Neural cell (in vitro differentiated cells): Measurements from ENCODE around the gene ZNF445. TPM values are rescaled to one million over a fixed set of nuclear protein-coding genes. Genes with fewer than 3 reads are reported as not detected.
"Not testable (repeated sequence)": the region's sequence is repeated elsewhere in the genome, so short reads cannot be mapped to it uniquely, and the experiment has no call there.

Experiments used
- H2AFZ ChIP-seq: fragments of 200-600, 300-800 bp; sonication (generic), shearing (Covaris generic); 2 replicates; pipeline ENCODE4 v1.6.0; 2014; ENCODE audit warnings: low read depth, mild to moderate bottlenecking, antibody characterized with exemption, low read length, moderate library complexity
- H3F3A ChIP-seq: fragments of 200-600 bp; shearing (Covaris generic); 2 replicates; pipeline ENCODE4 v1.6.1; 2016; ENCODE audit warnings: mild to moderate bottlenecking, moderate library complexity, mixed read lengths, antibody characterized with exemption, low read length; ENCODE audit not compliant: insufficient read depth, poor library complexity, severe bottlenecking
- H3K27ac ChIP-seq: fragments of 200-600, 300-800 bp; sonication (generic), shearing (Covaris generic); 2 replicates; pipeline ENCODE4 v1.5.1; 2014; ENCODE audit warnings: mild to moderate bottlenecking, low read length, moderate library complexity
- H3K27me3 ChIP-seq: fragments of 300-800, 200-600 bp; sonication (generic), shearing (Covaris generic); 2 replicates; pipeline ENCODE4 v1.6.0; 2014; ENCODE audit warnings: mild to moderate bottlenecking, low read depth, low read length, moderate library complexity; ENCODE audit not compliant: insufficient read depth
- H3K36me3 ChIP-seq: fragments of 300-800, 200-600 bp; sonication (generic), shearing (Covaris generic); 2 replicates; pipeline ENCODE4 v1.5.1; 2014; ENCODE audit warnings: mild to moderate bottlenecking, antibody characterized with exemption, low read length, moderate library complexity; ENCODE audit not compliant: insufficient read depth
- H3K4me2 ChIP-seq: fragments of 300-800, 200-600 bp; sonication (generic), shearing (Covaris generic); 2 replicates; pipeline ENCODE4 v1.6.0; 2014; ENCODE audit warnings: mild to moderate bottlenecking, low read length
- H3K4me3 ChIP-seq: fragments of 300-800, 200-600 bp; sonication (generic), shearing (Covaris generic); 2 replicates; pipeline ENCODE4 v1.5.1; 2014; ENCODE audit warnings: mild to moderate bottlenecking, low read length, moderate library complexity
- H3K79me2 ChIP-seq: fragments of 200-600 bp; shearing (Covaris generic); replicated peaks from 2 replicates; pipeline ENCODE4 v1.6.0; 2014; ENCODE audit warnings: mild to moderate bottlenecking, low read length, moderate library complexity; ENCODE audit not compliant: insufficient read depth
- H3K9ac ChIP-seq: fragments of 300-800, 200-600 bp; sonication (generic), shearing (Covaris generic); 2 replicates; pipeline ENCODE4 v1.6.1; 2016; ENCODE audit warnings: mild to moderate bottlenecking, low read length, mixed read lengths
- H3K9me2 ChIP-seq: fragments of 200-600 bp; shearing (Covaris generic); 2 replicates; pipeline ENCODE4 v1.6.1; 2016; ENCODE audit warnings: mild to moderate bottlenecking, low read length, mixed read lengths; ENCODE audit not compliant: insufficient read depth
- H3K9me3 ChIP-seq: fragments of 200-600, 300-800 bp; sonication (generic), shearing (Covaris generic); 2 replicates; pipeline ENCODE4 v1.6.1; 2016; ENCODE audit warnings: mild to moderate bottlenecking, mixed run types, low read length, moderate library complexity, mixed read lengths
- H4K20me1 ChIP-seq: fragments of 200-600 bp; shearing (Covaris generic); 2 replicates; pipeline ENCODE4 v1.6.1; 2016; ENCODE audit warnings: mild to moderate bottlenecking, mixed run types; ENCODE audit not compliant: insufficient read depth
- EP300 ChIP-seq: fragments of 450-650 bp; conservative IDR thresholded peaks from 2 replicates; pipeline ENCODE4 v1.6.1; 2014; ENCODE audit warnings: antibody characterized with exemption, mild to moderate bottlenecking, moderate library complexity; ENCODE audit not compliant: poor library complexity, severe bottlenecking
- EZH2 ChIP-seq: fragments of 200-600, 300-800 bp; shearing (Covaris generic), sonication (generic); IDR thresholded peaks from 2 replicates; pipeline ENCODE4 v1.6.1; 2014; ENCODE audit warnings: antibody characterized with exemption, low read length, borderline replicate concordance, mild to moderate bottlenecking; ENCODE audit not compliant: insufficient read depth, poor library complexity, severe bottlenecking
- MXI1 ChIP-seq: fragments of 450-650 bp; conservative IDR thresholded peaks from 2 replicates; pipeline ENCODE4 v1.6.1; 2014; ENCODE audit warnings: antibody characterized with exemption, mild to moderate bottlenecking; ENCODE audit not compliant: poor library complexity, severe bottlenecking
- POLR2AphosphoS5 ChIP-seq: IDR thresholded peaks from 2 replicates; pipeline ENCODE4 v1.6.1; 2012
- RAD21 ChIP-seq: fragments of 450-650 bp; conservative IDR thresholded peaks from 2 replicates; pipeline ENCODE4 v1.6.1; 2014; ENCODE audit warnings: antibody characterized with exemption, mild to moderate bottlenecking, moderate library complexity
- SMC3 ChIP-seq: fragments of 450-650 bp; conservative IDR thresholded peaks from 2 replicates; pipeline ENCODE4 v1.6.1; 2014; ENCODE audit warnings: antibody characterized with exemption, mild to moderate bottlenecking, moderate library complexity; ENCODE audit not compliant: poor library complexity
- TAF1 ChIP-seq: IDR thresholded peaks from 2 replicates; pipeline ENCODE4 v1.6.1; 2012; ENCODE audit warnings: low read depth
- polyA plus RNA-seq: library from polyadenylated mRNA; depleted of rRNA; stranded (reverse); fragments of >200 nt; gene quantifications from 2 replicates; pipeline ENCODE4 v1.2.3, GENCODE V29; 2014
- TF ChIP-seq, protein P1 (sequence below): fragments of 450-650 bp; IDR thresholded peaks from 2 replicates; pipeline ENCODE4 v1.5.1; 2014; ENCODE audit warnings: antibody characterized with exemption, mild to moderate bottlenecking, moderate library complexity; ENCODE audit not compliant: poor library complexity, severe bottlenecking
- TF ChIP-seq, protein P2 (sequence below): IDR thresholded peaks from 2 replicates; pipeline ENCODE4 v1.6.1; 2012; ENCODE audit warnings: borderline replicate concordance

ZNF445 gene
- polyA plus RNA-seq, 1 donor from 2014 or later, result 15.8 TPM

DNA sequence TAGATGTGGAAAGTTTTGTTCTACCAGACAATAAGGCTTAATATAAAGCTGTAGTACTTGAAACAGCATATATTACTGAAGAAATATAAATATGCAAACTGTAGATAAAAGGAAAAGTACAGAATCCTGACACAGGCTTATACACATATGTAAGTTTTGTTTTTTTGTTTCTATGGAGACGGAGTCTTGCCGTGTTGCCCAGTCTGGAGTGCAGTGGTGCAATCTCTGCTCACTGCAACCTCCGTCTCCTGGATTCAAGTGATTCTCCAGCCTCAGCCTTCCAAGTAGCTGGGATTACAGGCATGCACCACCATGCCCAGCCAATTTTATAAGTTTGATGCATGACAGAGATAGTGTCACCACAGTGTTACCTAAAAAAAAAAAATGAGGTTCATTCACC lies 29.1 kb upstream of the ZNF445 start:
- no peak overlapping the region for H3K27ac ChIP-seq
- TF ChIP-seq EP300 (no peak), SMC3 (no peak), MXI1 (no peak), POLR2AphosphoS5 (no peak), EZH2 (no peak), TAF1 (no peak), RAD21 (no peak)
- TF ChIP-seq, protein P1, sequence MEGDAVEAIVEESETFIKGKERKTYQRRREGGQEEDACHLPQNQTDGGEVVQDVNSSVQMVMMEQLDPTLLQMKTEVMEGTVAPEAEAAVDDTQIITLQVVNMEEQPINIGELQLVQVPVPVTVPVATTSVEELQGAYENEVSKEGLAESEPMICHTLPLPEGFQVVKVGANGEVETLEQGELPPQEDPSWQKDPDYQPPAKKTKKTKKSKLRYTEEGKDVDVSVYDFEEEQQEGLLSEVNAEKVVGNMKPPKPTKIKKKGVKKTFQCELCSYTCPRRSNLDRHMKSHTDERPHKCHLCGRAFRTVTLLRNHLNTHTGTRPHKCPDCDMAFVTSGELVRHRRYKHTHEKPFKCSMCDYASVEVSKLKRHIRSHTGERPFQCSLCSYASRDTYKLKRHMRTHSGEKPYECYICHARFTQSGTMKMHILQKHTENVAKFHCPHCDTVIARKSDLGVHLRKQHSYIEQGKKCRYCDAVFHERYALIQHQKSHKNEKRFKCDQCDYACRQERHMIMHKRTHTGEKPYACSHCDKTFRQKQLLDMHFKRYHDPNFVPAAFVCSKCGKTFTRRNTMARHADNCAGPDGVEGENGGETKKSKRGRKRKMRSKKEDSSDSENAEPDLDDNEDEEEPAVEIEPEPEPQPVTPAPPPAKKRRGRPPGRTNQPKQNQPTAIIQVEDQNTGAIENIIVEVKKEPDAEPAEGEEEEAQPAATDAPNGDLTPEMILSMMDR, result no peak
- TF ChIP-seq, protein P2, sequence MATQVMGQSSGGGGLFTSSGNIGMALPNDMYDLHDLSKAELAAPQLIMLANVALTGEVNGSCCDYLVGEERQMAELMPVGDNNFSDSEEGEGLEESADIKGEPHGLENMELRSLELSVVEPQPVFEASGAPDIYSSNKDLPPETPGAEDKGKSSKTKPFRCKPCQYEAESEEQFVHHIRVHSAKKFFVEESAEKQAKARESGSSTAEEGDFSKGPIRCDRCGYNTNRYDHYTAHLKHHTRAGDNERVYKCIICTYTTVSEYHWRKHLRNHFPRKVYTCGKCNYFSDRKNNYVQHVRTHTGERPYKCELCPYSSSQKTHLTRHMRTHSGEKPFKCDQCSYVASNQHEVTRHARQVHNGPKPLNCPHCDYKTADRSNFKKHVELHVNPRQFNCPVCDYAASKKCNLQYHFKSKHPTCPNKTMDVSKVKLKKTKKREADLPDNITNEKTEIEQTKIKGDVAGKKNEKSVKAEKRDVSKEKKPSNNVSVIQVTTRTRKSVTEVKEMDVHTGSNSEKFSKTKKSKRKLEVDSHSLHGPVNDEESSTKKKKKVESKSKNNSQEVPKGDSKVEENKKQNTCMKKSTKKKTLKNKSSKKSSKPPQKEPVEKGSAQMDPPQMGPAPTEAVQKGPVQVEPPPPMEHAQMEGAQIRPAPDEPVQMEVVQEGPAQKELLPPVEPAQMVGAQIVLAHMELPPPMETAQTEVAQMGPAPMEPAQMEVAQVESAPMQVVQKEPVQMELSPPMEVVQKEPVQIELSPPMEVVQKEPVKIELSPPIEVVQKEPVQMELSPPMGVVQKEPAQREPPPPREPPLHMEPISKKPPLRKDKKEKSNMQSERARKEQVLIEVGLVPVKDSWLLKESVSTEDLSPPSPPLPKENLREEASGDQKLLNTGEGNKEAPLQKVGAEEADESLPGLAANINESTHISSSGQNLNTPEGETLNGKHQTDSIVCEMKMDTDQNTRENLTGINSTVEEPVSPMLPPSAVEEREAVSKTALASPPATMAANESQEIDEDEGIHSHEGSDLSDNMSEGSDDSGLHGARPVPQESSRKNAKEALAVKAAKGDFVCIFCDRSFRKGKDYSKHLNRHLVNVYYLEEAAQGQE, result no peak
- H4K20me1 ChIP-seq, result no peaks in the 10 kb centered on the region
- no peak overlapping the region for H3K9ac ChIP-seq
- H3F3A ChIP-seq, result no peaks in the 10 kb centered on the region
- no peak overlapping the region for H3K4me3 ChIP-seq
- H3K79me2 ChIP-seq, result peaks cover 71% of the 10 kb centered on the region
- no peaks in the 10 kb centered on the region for H3K27me3 ChIP-seq
- no peak overlapping the region for H2AFZ ChIP-seq
- H3K9me2 ChIP-seq, result no peaks in the 10 kb centered on the region
- H3K36me3 ChIP-seq, result peaks cover 11% of the 10 kb centered on the region
- H3K9me3 ChIP-seq, result peaks cover 9% of the 10 kb centered on the region
- H3K4me2 ChIP-seq, result no peak overlapping the region

DNA sequence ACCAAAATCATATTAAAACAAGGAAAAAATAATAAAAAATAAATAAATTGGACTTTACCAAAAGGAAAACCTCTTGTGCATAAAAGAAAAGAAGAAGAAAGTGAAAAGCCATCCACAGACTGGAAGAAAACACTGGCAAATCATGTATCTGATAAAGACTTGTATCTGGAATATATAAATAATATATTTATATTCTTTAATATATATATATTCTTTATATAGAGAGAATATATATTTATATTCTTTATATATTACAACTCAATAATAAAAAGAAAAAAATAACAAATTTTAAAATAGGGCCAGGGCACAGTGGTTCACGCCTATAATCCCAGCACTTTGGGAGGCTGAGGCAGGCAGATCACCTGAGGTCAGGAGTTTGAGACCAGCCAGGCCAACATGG lies 27.1 kb upstream of the ZNF445 start:
- no peaks in the 10 kb centered on the region for H4K20me1 ChIP-seq
- no peak overlapping the region for H3K4me3 ChIP-seq
- no peaks in the 10 kb centered on the region for H3F3A ChIP-seq
- TF ChIP-seq, protein P2, result no peak
- TF ChIP-seq POLR2AphosphoS5, result no peak
- TF ChIP-seq EZH2, result no peak
- TF ChIP-seq RAD21, result no peak
- peaks cover 64% of the 10 kb centered on the region for H3K79me2 ChIP-seq
- no peak overlapping the region for H2AFZ ChIP-seq
- peaks cover 19% of the 10 kb centered on the region for H3K9me3 ChIP-seq
- no peak overlapping the region for H3K9ac ChIP-seq
- H3K9me2 ChIP-seq, result no peaks in the 10 kb centered on the region
- no peak overlapping the region for H3K4me2 ChIP-seq
- no peaks in the 10 kb centered on the region for H3K27me3 ChIP-seq
- no peak overlapping the region for H3K27ac ChIP-seq
- H3K36me3 ChIP-seq, result peaks cover 23% of the 10 kb centered on the region

DNA sequence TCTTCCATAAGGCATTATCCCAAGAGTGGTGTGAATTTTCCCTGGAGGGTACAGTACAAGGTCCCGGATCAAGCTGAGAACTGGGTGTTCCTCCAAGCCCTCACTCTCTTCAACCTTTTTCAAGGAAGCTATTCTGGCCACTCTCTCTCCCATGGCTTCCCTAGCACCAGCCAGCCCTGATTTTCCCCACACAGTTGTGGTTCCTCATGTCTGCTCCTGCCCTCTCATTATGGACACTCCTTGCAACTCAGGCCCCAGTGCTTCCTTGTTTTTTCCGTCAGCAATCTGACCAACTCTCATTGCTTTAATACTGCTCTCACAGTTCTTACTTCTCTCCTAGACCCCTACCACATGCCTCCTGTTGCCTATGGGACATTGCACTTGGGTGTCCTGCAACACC lies 25.7 kb upstream of the ZNF445 start:
- H3K4me3 ChIP-seq, H3K27ac ChIP-seq, H3K27me3 ChIP-seq, H3K9me2 ChIP-seq, H3K4me2 ChIP-seq, H2AFZ ChIP-seq, H4K20me1 ChIP-seq, H3F3A ChIP-seq, H3K9ac ChIP-seq: not testable (repeated sequence)
- peaks cover 30% of the 10 kb centered on the region for H3K9me3 ChIP-seq
- H3K79me2 ChIP-seq, result peaks cover 54% of the 10 kb centered on the region
- peaks cover 28% of the 10 kb centered on the region for H3K36me3 ChIP-seq
